ENCODE data around the gene HBZ. TPM values are rescaled to one million over a fixed set of nuclear protein-coding genes. Genes with fewer than 3 reads are reported as not detected.

HBZ gene
- total RNA-seq, 1 donor from 2014 or later, result not detected

DNA sequence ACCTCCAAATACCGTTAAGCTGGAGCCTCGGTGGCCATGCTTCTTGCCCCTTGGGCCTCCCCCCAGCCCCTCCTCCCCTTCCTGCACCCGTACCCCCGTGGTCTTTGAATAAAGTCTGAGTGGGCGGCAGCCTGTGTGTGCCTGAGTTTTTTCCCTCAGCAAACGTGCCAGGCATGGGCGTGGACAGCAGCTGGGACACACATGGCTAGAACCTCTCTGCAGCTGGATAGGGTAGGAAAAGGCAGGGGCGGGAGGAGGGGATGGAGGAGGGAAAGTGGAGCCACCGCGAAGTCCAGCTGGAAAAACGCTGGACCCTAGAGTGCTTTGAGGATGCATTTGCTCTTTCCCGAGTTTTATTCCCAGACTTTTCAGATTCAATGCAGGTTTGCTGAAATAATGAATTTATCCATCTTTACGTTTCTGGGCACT lies 25.0 kb downstream of the HBZ start:
- intact Hi-C loops (cut with micrococcal nuclease), result no loop called here
- H3K4me3 ChIP-seq, result no peak overlapping the region
- peaks cover 25% of the 10 kb centered on the region for H3K4me1 ChIP-seq
- no peak overlapping the region for H3K27ac ChIP-seq (replicated peaks)
- TF ChIP-seq, protein P1, sequence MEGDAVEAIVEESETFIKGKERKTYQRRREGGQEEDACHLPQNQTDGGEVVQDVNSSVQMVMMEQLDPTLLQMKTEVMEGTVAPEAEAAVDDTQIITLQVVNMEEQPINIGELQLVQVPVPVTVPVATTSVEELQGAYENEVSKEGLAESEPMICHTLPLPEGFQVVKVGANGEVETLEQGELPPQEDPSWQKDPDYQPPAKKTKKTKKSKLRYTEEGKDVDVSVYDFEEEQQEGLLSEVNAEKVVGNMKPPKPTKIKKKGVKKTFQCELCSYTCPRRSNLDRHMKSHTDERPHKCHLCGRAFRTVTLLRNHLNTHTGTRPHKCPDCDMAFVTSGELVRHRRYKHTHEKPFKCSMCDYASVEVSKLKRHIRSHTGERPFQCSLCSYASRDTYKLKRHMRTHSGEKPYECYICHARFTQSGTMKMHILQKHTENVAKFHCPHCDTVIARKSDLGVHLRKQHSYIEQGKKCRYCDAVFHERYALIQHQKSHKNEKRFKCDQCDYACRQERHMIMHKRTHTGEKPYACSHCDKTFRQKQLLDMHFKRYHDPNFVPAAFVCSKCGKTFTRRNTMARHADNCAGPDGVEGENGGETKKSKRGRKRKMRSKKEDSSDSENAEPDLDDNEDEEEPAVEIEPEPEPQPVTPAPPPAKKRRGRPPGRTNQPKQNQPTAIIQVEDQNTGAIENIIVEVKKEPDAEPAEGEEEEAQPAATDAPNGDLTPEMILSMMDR (IDR thresholded peaks at IDR 0.05; ENCODE audit: borderline replicate concordance), result no peak
- H3K27me3 ChIP-seq (ENCODE audit: low read depth), result peaks cover 68% of the 10 kb centered on the region
- no peaks in the 10 kb centered on the region for H3K9me3 ChIP-seq (replicated peaks)
- no peaks in the 10 kb centered on the region for H3K36me3 ChIP-seq
- peak; percentile 29 for DNase-seq

DNA sequence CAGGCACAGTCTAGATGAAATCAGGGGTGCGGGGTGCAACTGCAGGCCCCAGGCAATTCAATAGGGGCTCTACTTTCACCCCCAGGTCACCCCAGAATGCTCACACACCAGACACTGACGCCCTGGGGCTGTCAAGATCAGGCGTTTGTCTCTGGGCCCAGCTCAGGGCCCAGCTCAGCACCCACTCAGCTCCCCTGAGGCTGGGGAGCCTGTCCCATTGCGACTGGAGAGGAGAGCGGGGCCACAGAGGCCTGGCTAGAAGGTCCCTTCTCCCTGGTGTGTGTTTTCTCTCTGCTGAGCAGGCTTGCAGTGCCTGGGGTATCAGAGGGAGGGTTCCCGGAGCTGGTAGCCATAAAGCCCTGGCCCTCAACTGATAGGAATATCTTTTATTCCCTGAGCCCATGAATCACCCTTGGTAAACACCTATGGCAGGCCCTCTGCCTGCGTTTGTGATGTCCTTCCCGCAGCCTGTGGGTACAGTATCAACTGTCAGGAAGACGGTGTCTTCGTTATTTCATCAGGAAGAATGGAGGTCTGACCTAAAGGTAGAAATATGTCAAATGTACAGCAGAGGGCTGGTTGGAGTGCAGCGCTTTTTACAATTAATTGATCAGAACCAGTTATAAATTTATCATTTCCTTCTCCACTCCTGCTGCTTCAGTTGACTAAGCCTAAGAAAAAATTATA lies 25.7 kb downstream of the HBZ start:
- no peak overlapping the region for H3K27ac ChIP-seq (replicated peaks)
- no peaks in the 10 kb centered on the region for H3K36me3 ChIP-seq
- intact Hi-C loops (cut with micrococcal nuclease), result no loop called here
- no peak overlapping the region for H3K4me3 ChIP-seq
- H3K4me1 ChIP-seq, result peaks cover 25% of the 10 kb centered on the region
- no peaks in the 10 kb centered on the region for H3K9me3 ChIP-seq (replicated peaks)
- H3K27me3 ChIP-seq (ENCODE audit: low read depth), result peaks cover 67% of the 10 kb centered on the region
- TF ChIP-seq, protein P1 (IDR thresholded peaks at IDR 0.05; ENCODE audit: borderline replicate concordance), result no peak
- no peak for DNase-seq

DNA sequence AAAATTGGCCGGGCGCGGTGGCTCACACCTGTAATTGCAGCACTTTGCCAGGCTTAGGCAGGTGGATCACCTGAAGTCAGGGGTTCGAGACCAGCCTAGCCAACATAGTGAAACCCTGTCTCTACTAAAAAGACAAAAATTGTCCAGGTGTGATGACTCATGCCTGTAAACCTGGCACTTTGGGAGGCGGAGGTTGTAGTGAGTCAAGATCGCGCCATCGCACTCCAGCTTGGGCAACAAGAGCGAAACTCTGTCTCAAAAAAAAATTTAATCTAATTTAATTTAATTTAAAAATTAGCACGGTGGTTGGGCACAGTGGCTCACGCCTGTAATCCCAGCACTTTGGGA lies 26.2 kb downstream of the HBZ start:
- TF ChIP-seq, protein P1 (IDR thresholded peaks at IDR 0.05; ENCODE audit: borderline replicate concordance), result no peak
- intact Hi-C loops (cut with micrococcal nuclease), result no loop called here
- H3K9me3 ChIP-seq (replicated peaks), result no peaks in the 10 kb centered on the region
- DNase-seq, result no peak
- peaks cover 25% of the 10 kb centered on the region for H3K4me1 ChIP-seq
- no peak overlapping the region for H3K4me3 ChIP-seq
- H3K36me3 ChIP-seq, result no peaks in the 10 kb centered on the region
- H3K27ac ChIP-seq (replicated peaks), result no peak overlapping the region
- peaks cover 62% of the 10 kb centered on the region for H3K27me3 ChIP-seq (ENCODE audit: low read depth)

DNA sequence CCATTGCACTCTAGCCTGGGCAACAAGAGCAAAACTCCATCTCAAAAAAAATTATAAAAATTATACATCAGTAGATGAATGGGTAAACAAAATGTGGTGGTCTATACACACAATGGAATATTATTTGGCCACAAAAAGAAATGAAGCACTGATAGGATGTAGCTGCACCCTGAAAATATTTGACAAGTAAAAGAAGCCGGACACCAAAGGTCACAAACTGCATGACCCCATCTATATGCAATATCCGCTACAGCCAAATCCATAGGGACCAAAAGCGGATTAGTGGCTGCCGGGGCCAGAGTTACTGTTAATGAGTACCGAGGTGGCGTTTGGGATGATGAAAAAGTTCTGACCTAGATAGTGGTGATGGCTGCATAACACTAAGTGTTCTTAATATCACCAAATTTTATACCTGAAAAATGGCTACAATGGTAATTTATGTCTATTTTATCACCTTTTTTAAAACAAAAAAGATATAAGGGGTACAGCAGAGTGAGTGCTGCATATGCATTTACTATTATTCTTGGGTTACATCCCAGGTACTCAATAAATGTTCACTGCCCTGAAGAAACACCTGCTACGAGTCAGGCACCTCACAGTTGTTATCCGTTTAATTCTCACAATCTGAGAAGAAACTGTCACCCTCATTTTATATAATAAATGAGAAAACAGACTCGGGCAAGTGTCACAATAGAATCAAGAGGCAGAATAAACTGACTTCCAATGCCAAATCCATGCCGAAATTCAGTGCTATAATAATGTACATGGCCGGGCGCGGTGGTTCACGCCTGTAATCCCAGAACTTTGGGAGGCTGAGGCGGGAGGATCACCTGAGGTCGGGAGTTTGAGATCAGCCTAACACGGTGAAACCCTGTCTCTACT lies 27.0 kb downstream of the HBZ start:
- H3K27ac ChIP-seq (replicated peaks), result no peak overlapping the region
- H3K9me3 ChIP-seq (replicated peaks), result no peaks in the 10 kb centered on the region
- H3K4me1 ChIP-seq, result peaks cover 25% of the 10 kb centered on the region
- H3K27me3 ChIP-seq (ENCODE audit: low read depth), result peaks cover 61% of the 10 kb centered on the region
- H3K4me3 ChIP-seq, result peak overlapping the region; percentile 58
- TF ChIP-seq, protein P1 (IDR thresholded peaks at IDR 0.05; ENCODE audit: borderline replicate concordance), result no peak
- H3K36me3 ChIP-seq, result no peaks in the 10 kb centered on the region
- intact Hi-C loops (cut with micrococcal nuclease), result no loop called here
- no peak for DNase-seq

DNA sequence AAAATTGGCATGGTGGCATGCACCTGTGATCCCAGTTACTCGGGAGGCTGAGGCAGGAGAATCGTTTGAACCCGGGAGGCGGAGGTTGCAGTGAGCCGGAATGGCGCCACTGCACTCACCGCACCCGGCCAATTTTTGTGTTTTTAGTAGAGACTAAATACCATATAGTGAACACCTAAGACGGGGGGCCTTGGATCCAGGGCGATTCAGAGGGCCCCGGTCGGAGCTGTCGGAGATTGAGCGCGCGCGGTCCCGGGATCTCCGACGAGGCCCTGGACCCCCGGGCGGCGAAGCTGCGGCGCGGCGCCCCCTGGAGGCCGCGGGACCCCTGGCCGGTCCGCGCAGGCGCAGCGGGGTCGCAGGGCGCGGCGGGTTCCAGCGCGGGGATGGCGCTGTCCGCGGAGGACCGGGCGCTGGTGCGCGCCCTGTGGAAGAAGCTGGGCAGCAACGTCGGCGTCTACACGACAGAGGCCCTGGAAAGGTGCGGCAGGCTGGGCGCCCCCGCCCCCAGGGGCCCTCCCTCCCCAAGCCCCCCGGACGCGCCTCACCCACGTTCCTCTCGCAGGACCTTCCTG lies 27.7 kb downstream of the HBZ start, which contains the start of gene HBQ1:
Gene HBQ1 (plus strand): TSS at position 359 of the 575 bp plus-strand sequence. CDS start 28 bp downstream, at position 387.
- peak; percentile 17 for DNase-seq
- H3K36me3 ChIP-seq, result no peaks in the 10 kb centered on the region
- no peaks in the 10 kb centered on the region for H3K9me3 ChIP-seq (replicated peaks)
- TF ChIP-seq, protein P1 (IDR thresholded peaks at IDR 0.05; ENCODE audit: borderline replicate concordance), result peak; percentile 60
- no peak within 1 kb of the TSS for H3K27ac ChIP-seq (replicated peaks)
- peaks cover 25% of the 10 kb centered on the region for H3K4me1 ChIP-seq
- intact Hi-C loops (cut with micrococcal nuclease), result no loop called here
- peaks cover 53% of the 10 kb centered on the region for H3K27me3 ChIP-seq (ENCODE audit: low read depth)
- H3K4me3 ChIP-seq, result peak within 1 kb of the TSS; percentile 58
